Measurements from ENCODE around the gene PSMD7.

DNA sequence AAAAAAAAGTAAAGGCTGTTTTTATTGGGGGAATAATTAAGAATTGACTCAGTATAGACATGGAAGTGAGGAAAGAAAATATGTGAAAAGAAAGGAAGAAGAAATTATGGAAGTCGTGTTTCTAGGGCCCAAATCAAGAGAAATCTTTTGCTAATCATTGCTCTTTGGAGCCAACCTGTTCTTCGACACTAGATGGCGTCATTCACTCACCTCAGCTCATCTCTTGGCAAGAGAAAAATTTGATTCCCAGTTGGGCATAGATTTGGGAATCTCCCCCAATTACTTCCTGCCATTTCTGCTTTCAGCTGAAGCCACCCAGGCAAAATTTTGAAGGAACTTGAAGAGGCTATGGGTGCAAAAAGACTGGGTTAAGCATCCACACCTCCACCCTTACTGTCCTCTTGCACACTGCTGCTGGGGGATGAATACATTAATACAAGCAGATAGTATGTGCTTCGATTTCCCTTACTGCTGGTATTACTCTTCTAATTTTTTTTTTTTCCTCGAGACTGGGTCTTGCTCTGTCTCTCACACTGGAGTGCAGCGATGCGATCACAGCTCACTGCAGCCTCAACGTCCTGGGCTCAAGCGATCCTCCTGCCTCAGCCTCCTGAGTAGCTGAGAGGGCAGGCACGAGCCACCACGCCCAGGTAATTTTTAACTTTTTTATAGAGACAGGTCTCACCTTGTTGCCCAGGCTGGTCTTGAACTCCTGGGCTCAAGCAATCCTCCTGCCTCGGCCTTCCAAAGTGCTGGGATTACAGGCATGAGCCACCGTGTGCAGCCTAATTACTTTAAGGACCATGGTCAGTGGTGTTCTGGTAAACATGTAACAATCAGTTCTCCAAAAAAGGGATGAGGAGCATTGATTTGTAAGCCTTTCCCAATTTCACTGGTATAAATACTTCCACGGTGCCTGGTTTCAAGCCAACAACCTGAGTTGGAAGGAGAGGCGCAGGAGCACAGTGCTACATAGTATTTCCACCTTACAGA, 13.5 kb downstream of the PSMD7 start:
- TF ChIP-seq CTCF (IDR thresholded peaks at IDR 0.05 in 2 of 3, conservative IDR thresholded peaks at IDR 0.05 in 1 of 3; ENCODE audit: control insufficient read depth in 2 of 3, extremely low read depth in 1 of 3, insufficient read depth in 1 of 3, low read depth in 3 of 3, low read length in 3 of 3) = peak; percentile 78 to 86 (median 82)
- no peak for TF ChIP-seq USF2 (IDR thresholded peaks at IDR 0.05; ENCODE audit: borderline replicate concordance, low read depth, low read length)
- TF ChIP-seq KDM1A (IDR thresholded peaks at IDR 0.05; ENCODE audit: borderline replicate concordance) = no peak
- TF ChIP-seq YY1 (IDR thresholded peaks at IDR 0.05; ENCODE audit: low read depth, low read length) = no peak
- no peak for TF ChIP-seq SRF (IDR thresholded peaks at IDR 0.05; ENCODE audit: low read depth in 2 of 2, low read length in 2 of 2)
- no peak for TF ChIP-seq CBX3 (IDR thresholded peaks at IDR 0.05; ENCODE audit: borderline replicate concordance, low read depth)
- TF ChIP-seq, protein P1, sequence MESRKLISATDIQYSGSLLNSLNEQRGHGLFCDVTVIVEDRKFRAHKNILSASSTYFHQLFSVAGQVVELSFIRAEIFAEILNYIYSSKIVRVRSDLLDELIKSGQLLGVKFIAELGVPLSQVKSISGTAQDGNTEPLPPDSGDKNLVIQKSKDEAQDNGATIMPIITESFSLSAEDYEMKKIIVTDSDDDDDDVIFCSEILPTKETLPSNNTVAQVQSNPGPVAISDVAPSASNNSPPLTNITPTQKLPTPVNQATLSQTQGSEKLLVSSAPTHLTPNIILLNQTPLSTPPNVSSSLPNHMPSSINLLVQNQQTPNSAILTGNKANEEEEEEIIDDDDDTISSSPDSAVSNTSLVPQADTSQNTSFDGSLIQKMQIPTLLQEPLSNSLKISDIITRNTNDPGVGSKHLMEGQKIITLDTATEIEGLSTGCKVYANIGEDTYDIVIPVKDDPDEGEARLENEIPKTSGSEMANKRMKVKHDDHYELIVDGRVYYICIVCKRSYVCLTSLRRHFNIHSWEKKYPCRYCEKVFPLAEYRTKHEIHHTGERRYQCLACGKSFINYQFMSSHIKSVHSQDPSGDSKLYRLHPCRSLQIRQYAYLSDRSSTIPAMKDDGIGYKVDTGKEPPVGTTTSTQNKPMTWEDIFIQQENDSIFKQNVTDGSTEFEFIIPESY (IDR thresholded peaks at IDR 0.05) = no peak
- TF ChIP-seq ETV6 (conservative IDR thresholded peaks at IDR 0.05 in 1 of 2, IDR thresholded peaks at IDR 0.05 in 1 of 2; ENCODE audit: borderline replicate concordance in 1 of 2, low read depth in 1 of 2) = no peak
- no peak for TF ChIP-seq JUNB (IDR thresholded peaks at IDR 0.05)
- TF ChIP-seq SIN3A (IDR thresholded peaks at IDR 0.05; ENCODE audit: low read depth, low read length) = no peak
